H9 (cell line): ENCODE measurements around the gene DPRX. TPM values are rescaled to one million over a fixed set of nuclear protein-coding genes. Genes with fewer than 3 reads are reported as not detected.
A peak's percentile ranks its signal among the peaks of the same experiment; 100 is the strongest.

Experiments
- DNase-seq: peaks from one replicate; pipeline ENCODE4 v3.0.0-alpha.2; 2017
- H2AFZ ChIP-seq: one replicate; pipeline ENCODE4 v1.6.1; 2013; ENCODE audit warnings: mild to moderate bottlenecking, low read length, control low read depth, moderate library complexity
- H2AK5ac ChIP-seq: 2 replicates; pipeline ENCODE4 v1.6.1; 2013; ENCODE audit warnings: low read length, control low read depth, mixed read lengths; ENCODE audit not compliant: insufficient read length
- H2BK120ac ChIP-seq: one replicate; pipeline ENCODE4 v1.6.1; 2013; ENCODE audit warnings: low read depth, mild to moderate bottlenecking, low read length, control low read depth, inconsistent platforms; ENCODE audit not compliant: poor library complexity, severe bottlenecking
- H2BK12ac ChIP-seq: 2 replicates; pipeline ENCODE4 v1.6.1; 2013; ENCODE audit warnings: low read length, control low read depth, mixed read lengths, low read depth; ENCODE audit not compliant: insufficient read length
- H2BK15ac ChIP-seq: 2 replicates; pipeline ENCODE4 v1.6.1; 2013; ENCODE audit warnings: low read depth, low read length, control low read depth
- H2BK20ac ChIP-seq: one replicate; pipeline ENCODE4 v1.6.1; 2013; ENCODE audit warnings: low read depth, mild to moderate bottlenecking, low read length, control low read depth, inconsistent platforms; ENCODE audit not compliant: poor library complexity, severe bottlenecking
- H2BK5ac ChIP-seq: 2 replicates; pipeline ENCODE4 v1.6.1; 2013; ENCODE audit warnings: low read length, control low read depth, mixed read lengths; ENCODE audit not compliant: insufficient read length
- H3K14ac ChIP-seq: 2 replicates; pipeline ENCODE4 v1.6.1; 2013; ENCODE audit warnings: low read length, control low read depth; ENCODE audit not compliant: insufficient read depth
- H3K18ac ChIP-seq: 2 replicates; pipeline ENCODE4 v1.6.1; 2013; ENCODE audit warnings: low read depth, mild to moderate bottlenecking, mixed read lengths, low read length, control low read depth; ENCODE audit not compliant: insufficient read length
- H3K23ac ChIP-seq: 2 replicates; pipeline ENCODE4 v1.6.1; 2013; ENCODE audit warnings: low read length, control low read depth, mixed read lengths, low read depth; ENCODE audit not compliant: insufficient read length
- H3K23me2 ChIP-seq: 2 replicates; pipeline ENCODE4 v1.6.1; 2013; ENCODE audit warnings: low read depth, mild to moderate bottlenecking, mixed read lengths, low read length, control low read depth; ENCODE audit not compliant: insufficient read length, poor library complexity, severe bottlenecking
- H3K27ac ChIP-seq: 2 replicates; pipeline ENCODE4 v1.5.1; 2013; ENCODE audit warnings: low read length, control low read depth, mixed read lengths, low read depth; ENCODE audit not compliant: insufficient read length
- H3K27me3 ChIP-seq: 2 replicates; pipeline ENCODE4 v1.6.1; 2013; ENCODE audit warnings: low read length, control low read depth, inconsistent platforms; ENCODE audit not compliant: insufficient read depth
- H3K4ac ChIP-seq: 2 replicates; pipeline ENCODE4 v1.6.1; 2013; ENCODE audit warnings: low read depth, mild to moderate bottlenecking, control low read depth, inconsistent platforms, low read length, moderate library complexity
- H3K4me1 ChIP-seq: 2 replicates; pipeline ENCODE4 v1.6.1; 2013; ENCODE audit warnings: low read length, control low read depth, inconsistent platforms; ENCODE audit not compliant: insufficient read depth
- H3K4me2 ChIP-seq: 2 replicates; pipeline ENCODE4 v1.6.1; 2013; ENCODE audit warnings: low read length, control low read depth, mixed read lengths; ENCODE audit not compliant: insufficient read length, insufficient read depth
- H3K56ac ChIP-seq: 2 replicates; pipeline ENCODE4 v1.6.1; 2013; ENCODE audit warnings: low read depth, mild to moderate bottlenecking, mixed read lengths, low read length, control low read depth; ENCODE audit not compliant: insufficient read length
- H3K79me1 ChIP-seq: 2 replicates; pipeline ENCODE4 v1.6.1; 2013; ENCODE audit warnings: low read depth, mild to moderate bottlenecking, moderate library complexity, low read length, control low read depth, inconsistent platforms; ENCODE audit not compliant: insufficient read depth, poor library complexity, severe bottlenecking
- H3K79me2 ChIP-seq: 2 replicates; pipeline ENCODE4 v1.6.1; 2013; ENCODE audit warnings: low read length, control low read depth, inconsistent platforms; ENCODE audit not compliant: insufficient read depth
- H3K9ac ChIP-seq: 2 replicates; pipeline ENCODE4 v1.6.1; 2013; ENCODE audit warnings: low read length, control low read depth, mixed read lengths; ENCODE audit not compliant: insufficient read length; ENCODE audit errors: extremely low read depth
- H3K9me3 ChIP-seq: one replicate; pipeline ENCODE4 v1.6.1; 2013; ENCODE audit warnings: low read depth, low read length, inconsistent platforms; ENCODE audit not compliant: control insufficient read depth
- H3T11ph ChIP-seq: one replicate; pipeline ENCODE4 v1.6.1; 2013; ENCODE audit warnings: mild to moderate bottlenecking, low read length, control low read depth, inconsistent platforms
- H4K20me1 ChIP-seq: one replicate; pipeline ENCODE4 v1.6.1; 2013; ENCODE audit not compliant: control insufficient read depth, insufficient read length, insufficient read depth
- H4K5ac ChIP-seq: 2 replicates; pipeline ENCODE4 v1.6.1; 2013; ENCODE audit warnings: low read depth, mild to moderate bottlenecking, mixed read lengths, low read length, control low read depth; ENCODE audit not compliant: insufficient read length
- H4K8ac ChIP-seq: replicated peaks from 2 replicates; pipeline ENCODE4 v1.6.1; 2013; ENCODE audit warnings: low read length, control low read depth, mixed read lengths, low read depth; ENCODE audit not compliant: insufficient read length
- H4K91ac ChIP-seq: 2 replicates; pipeline ENCODE4 v1.6.1; 2013; ENCODE audit warnings: low read depth, mild to moderate bottlenecking, moderate library complexity, mixed read lengths, low read length, control low read depth; ENCODE audit not compliant: insufficient read length
- H3K27ac Mint-ChIP-seq, 3 experiments: 2 replicates in 2 of 3; 3 replicates in 1 of 3; pipeline ENCODE4 v1.8.0; 2020 to 2021; ENCODE audit warnings: mixed read lengths in 3 of 3, mild to moderate bottlenecking in 1 of 3, moderate library complexity in 1 of 3
- H3K27me3 Mint-ChIP-seq: 2 replicates; pipeline ENCODE4 v1.8.0; 2021; ENCODE audit warnings: low read depth, mild to moderate bottlenecking, moderate library complexity, mixed read lengths
- H3K36me3 Mint-ChIP-seq, 3 experiments: 2 replicates in 2 of 3; 3 replicates in 1 of 3; pipeline ENCODE4 v1.8.0; 2020 to 2021; ENCODE audit warnings: low read depth in 3 of 3, mixed read lengths in 3 of 3; ENCODE audit not compliant: insufficient read depth in 1 of 3
- H3K4me1 Mint-ChIP-seq, 2 experiments: 2 replicates each; pipeline ENCODE4 v1.8.0; 2020; ENCODE audit warnings: mixed read lengths in 2 of 2
- H3K4me3 Mint-ChIP-seq, 2 experiments: 2 replicates in 1 of 2; 3 replicates in 1 of 2; pipeline ENCODE4 v1.8.0; 2020 to 2021; ENCODE audit warnings: mild to moderate bottlenecking in 2 of 2, mixed read lengths in 2 of 2, moderate library complexity in 1 of 2
- H3K9me3 Mint-ChIP-seq, 2 experiments: 2 replicates in 1 of 2; 3 replicates in 1 of 2; pipeline ENCODE4 v1.8.0; 2020; ENCODE audit warnings: mild to moderate bottlenecking in 2 of 2, mixed read lengths in 2 of 2, moderate library complexity in 1 of 2
- CTCF ChIP-seq: fragments of 200-600 bp; sonication (generic); conservative IDR thresholded peaks from 3 replicates; pipeline ENCODE4 v1.8.0; 2021; ENCODE audit warnings: antibody characterized with exemption, mild to moderate bottlenecking
- WGBS: extraction: QIAGEN DNeasy Blood & Tissue Kit; methylation state at CpG from one replicate; pipeline ENCODE4 v1.1.7; 2013; ENCODE audit warnings: missing lambda C conversion rate, low lambda C conversion rate, mixed read lengths; ENCODE audit not compliant: insufficient read length; ENCODE audit errors: extremely low coverage; 5-methylcytosine and 5-hydroxymethylcytosine counted together
- total RNA-seq: library from RNA; stranded (reverse); gene quantifications from 2 replicates; pipeline ENCODE4 v1.2.1, GENCODE V29; 2021

DPRX gene
- total RNA-seq, 1 experiment from 2014 or later: not detected

GRCh38 chr19:53586277-53586691 lies 45.5 kb upstream of the DPRX start:
- no peak overlapping the region for H2BK20ac ChIP-seq
- H3K36me3 Mint-ChIP-seq: peaks cover 0 to 8% (median 0%) of the 10 kb centered on the region in 3 experiments; a peak in 3 of 7 replicates
- H3T11ph ChIP-seq: no peak overlapping the region
- no peaks in the 10 kb centered on the region for H3K23me2 ChIP-seq
- H3K18ac ChIP-seq: no peak overlapping the region
- no peak overlapping the region for H3K4me3 Mint-ChIP-seq
- no peaks in the 10 kb centered on the region; the same call in 1 of the 2 replicates for H3K27me3 Mint-ChIP-seq
- no peak overlapping the region for H3K27ac ChIP-seq
- no peak overlapping the region for H4K8ac ChIP-seq
- no peak overlapping the region for H4K91ac ChIP-seq
- no peaks in the 10 kb centered on the region for H3K79me2 ChIP-seq
- no peak overlapping the region for H2BK12ac ChIP-seq
- H3K27me3 ChIP-seq: no peaks in the 10 kb centered on the region
- no peak overlapping the region for H2AFZ ChIP-seq
- H2AK5ac ChIP-seq: no peak overlapping the region
- H4K5ac ChIP-seq: no peak overlapping the region
- no peak overlapping the region for H3K9ac ChIP-seq
- no peak overlapping the region for H3K4me2 ChIP-seq
- peaks cover 8% of the 10 kb centered on the region in 2 experiments for H3K4me1 Mint-ChIP-seq
- H3K79me1 ChIP-seq: no peaks in the 10 kb centered on the region
- H3K4me1 ChIP-seq: no peaks in the 10 kb centered on the region
- H3K9me3 Mint-ChIP-seq: peaks cover 4 to 6% of the 10 kb centered on the region in 2 experiments
- no peak for TF ChIP-seq CTCF
- H2BK120ac ChIP-seq: no peak overlapping the region
- H3K27ac Mint-ChIP-seq: peak overlapping the region in 1 of 3 experiments; percentile 36; a peak in 1 of 7 replicates
- no peaks in the 10 kb centered on the region for H4K20me1 ChIP-seq
- H3K14ac ChIP-seq: no peak overlapping the region
- no CpG with 5 or more reads among the region's 6 CpGs for WGBS
- no peak overlapping the region for H3K56ac ChIP-seq
- no peak overlapping the region for H3K23ac ChIP-seq
- no peak overlapping the region for H2BK15ac ChIP-seq
- no peak for DNase-seq
- no peaks in the 10 kb centered on the region for H3K9me3 ChIP-seq
- no peak overlapping the region for H2BK5ac ChIP-seq
- no peak overlapping the region for H3K4ac ChIP-seq
